ENCODE data around the gene SLC35F6. TPM values are rescaled to one million over a fixed set of nuclear protein-coding genes. Genes with fewer than 3 reads are reported as not detected.
"Not testable (repeated sequence)": the region's sequence is repeated elsewhere in the genome, so short reads cannot be mapped to it uniquely, and the experiment has no call there.

Gene SLC35F6
- total and polyA plus RNA-seq, 2 donors (not counting 1 experiment from before 2014, with no cell fraction given): 10.4 to 15.2 TPM

DNA sequence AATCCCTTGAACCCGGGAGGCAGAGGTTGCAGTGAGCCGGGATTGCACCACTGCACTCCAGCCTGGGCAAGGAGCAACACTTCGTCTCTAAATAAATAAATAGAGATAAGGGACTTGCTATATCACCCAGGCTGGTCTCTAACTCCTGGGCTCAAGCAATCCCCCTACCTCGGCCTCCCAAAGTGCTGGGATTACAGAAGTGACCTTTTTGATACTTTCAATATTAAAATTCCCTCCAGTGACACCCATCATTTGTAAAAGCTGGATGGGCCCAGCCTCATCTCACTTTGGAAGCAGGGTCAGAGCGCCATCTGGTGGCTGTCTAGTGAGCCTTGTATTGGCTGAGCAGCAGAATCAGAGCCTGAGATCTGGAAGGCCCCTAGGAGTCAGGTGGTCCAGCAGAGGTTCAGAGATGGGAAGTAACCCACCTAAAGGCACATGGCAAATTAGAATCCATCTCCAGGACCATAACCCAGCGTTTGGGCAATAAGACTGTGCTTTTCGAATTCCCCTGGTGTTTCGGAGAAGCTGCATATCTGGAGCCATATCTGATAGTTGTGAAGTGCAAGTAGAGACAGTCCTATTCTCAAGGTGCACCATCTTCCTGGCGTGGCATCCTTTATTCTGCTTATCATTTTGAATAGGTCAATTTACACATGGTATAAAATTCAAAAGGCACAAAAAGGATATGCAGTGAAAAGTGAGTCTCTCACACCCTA, 18.3 kb upstream of the SLC35F6 start:
- Histone ChIP-seq H3K79me2 (ENCODE audit: control insufficient read depth, insufficient read depth, low read length) (no peaks in the 10 kb centered on the region), H2AFZ (ENCODE audit: insufficient read depth, low read depth, low read length, poor library complexity, severe bottlenecking) (no peak overlapping the region), H3K36me3 (replicated peaks in 1 of 2; ENCODE audit: control extremely low read depth in 1 of 2, control insufficient read depth in 1 of 2, extremely low read depth in 1 of 2, insufficient read depth in 2 of 2, low read length in 1 of 2) (no peaks in the 10 kb centered on the region), H3K9me3 (ENCODE audit: control extremely low read depth in 1 of 3, control insufficient read depth in 2 of 3, insufficient read depth in 1 of 3, low read length in 2 of 3) (no peaks in the 10 kb centered on the region), H3K4me1 (ENCODE audit: control insufficient read depth in 2 of 2, insufficient read depth in 2 of 2, low read length in 2 of 2) (no peaks in the 10 kb centered on the region), H3K4me2 (replicated peaks; ENCODE audit: low read depth, low read length, poor library complexity, severe bottlenecking) (no peak overlapping the region), H3K27ac (ENCODE audit: low read length in 2 of 2) (no peak overlapping the region), H3K9ac (ENCODE audit: low read length) (no peak overlapping the region), H4K20me1 (ENCODE audit: control insufficient read depth, insufficient read depth, low read length, poor library complexity, severe bottlenecking) (no peaks in the 10 kb centered on the region), H3K4me3 (ENCODE audit: control extremely low read depth in 1 of 5, extremely low read depth in 1 of 5, insufficient read depth in 1 of 5, low read depth in 2 of 5, low read length in 4 of 5) (no peak overlapping the region), H3K27me3 (replicated peaks in 1 of 4; ENCODE audit: control extremely low read depth in 1 of 4, control insufficient read depth in 3 of 4, insufficient read depth in 4 of 4, low read length in 3 of 4) (no peaks in the 10 kb centered on the region)
- TF ChIP-seq EZH2 (IDR thresholded peaks at IDR 0.05; ENCODE audit: borderline replicate concordance, insufficient read depth, low read depth, low read length, poor library complexity, severe bottlenecking): no peak
- TF ChIP-seq, protein P1, sequence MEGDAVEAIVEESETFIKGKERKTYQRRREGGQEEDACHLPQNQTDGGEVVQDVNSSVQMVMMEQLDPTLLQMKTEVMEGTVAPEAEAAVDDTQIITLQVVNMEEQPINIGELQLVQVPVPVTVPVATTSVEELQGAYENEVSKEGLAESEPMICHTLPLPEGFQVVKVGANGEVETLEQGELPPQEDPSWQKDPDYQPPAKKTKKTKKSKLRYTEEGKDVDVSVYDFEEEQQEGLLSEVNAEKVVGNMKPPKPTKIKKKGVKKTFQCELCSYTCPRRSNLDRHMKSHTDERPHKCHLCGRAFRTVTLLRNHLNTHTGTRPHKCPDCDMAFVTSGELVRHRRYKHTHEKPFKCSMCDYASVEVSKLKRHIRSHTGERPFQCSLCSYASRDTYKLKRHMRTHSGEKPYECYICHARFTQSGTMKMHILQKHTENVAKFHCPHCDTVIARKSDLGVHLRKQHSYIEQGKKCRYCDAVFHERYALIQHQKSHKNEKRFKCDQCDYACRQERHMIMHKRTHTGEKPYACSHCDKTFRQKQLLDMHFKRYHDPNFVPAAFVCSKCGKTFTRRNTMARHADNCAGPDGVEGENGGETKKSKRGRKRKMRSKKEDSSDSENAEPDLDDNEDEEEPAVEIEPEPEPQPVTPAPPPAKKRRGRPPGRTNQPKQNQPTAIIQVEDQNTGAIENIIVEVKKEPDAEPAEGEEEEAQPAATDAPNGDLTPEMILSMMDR (IDR thresholded peaks at IDR 0.05): peak; percentile 92
- H3K27ac Mint-ChIP-seq: no peak overlapping the region
- no peaks in the 10 kb centered on the region for H3K9me3 Mint-ChIP-seq (ENCODE audit: insufficient read depth)
- H3K4me1 Mint-ChIP-seq: peaks cover 12% of the 10 kb centered on the region
- CTCF ChIA-PET: interaction anchor here (0.6 to 2.6 kb wide), 11 partner anchors 9 to 968 kb away, joined by 3 to 26 read pairs (median 4); no protein-coding TSS in a partner anchor
- 10% methylated on average over 2 of the region's 9 CpGs for WGBS (ENCODE audit: insufficient coverage)
- DNase-seq (peak; percentile 79), ATAC-seq (ENCODE audit: low read depth) (peak; percentile 73)
- intact Hi-C loops (cut with micrococcal nuclease): loop anchor here (5.0 kb wide), 1 partner anchor 793 kb away; no protein-coding TSS in a partner anchor
- POLR2A ChIA-PET: no interaction called here
- H3K4me3 Mint-ChIP-seq: no peak overlapping the region
- peaks cover 3% of the 10 kb centered on the region for H3K27me3 Mint-ChIP-seq

DNA sequence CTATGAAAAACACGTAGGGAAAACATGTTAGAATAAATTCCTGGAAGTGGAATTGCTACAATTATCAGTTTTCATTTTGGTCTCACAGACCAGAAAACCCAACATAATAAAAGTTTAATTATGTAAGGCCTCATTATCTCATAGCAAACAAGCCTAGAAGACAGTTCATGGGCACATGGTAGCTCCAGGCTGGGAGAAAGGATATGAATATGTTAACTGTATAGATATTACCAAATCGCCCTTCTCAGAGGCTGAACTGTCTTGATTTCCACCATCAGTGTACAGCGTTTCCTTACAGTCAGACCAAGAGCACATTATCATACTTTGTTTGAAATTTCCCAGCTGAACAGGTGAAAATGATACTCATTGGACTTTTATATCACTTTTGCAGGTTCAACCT, 17.1 kb upstream of the SLC35F6 start:
- Mint-ChIP-seq H3K4me1 (peaks cover 6% of the 10 kb centered on the region), H3K27me3 (no peaks in the 10 kb centered on the region), H3K4me3 (no peak overlapping the region), H3K27ac (no peak overlapping the region), H3K9me3 (ENCODE audit: insufficient read depth) (no peaks in the 10 kb centered on the region)
- Histone ChIP-seq H3K79me2 (ENCODE audit: control insufficient read depth, insufficient read depth, low read length) (no peaks in the 10 kb centered on the region), H3K9ac (ENCODE audit: low read length) (no peak overlapping the region), H4K20me1 (ENCODE audit: control insufficient read depth, insufficient read depth, low read length, poor library complexity, severe bottlenecking) (no peaks in the 10 kb centered on the region), H3K4me2 (replicated peaks; ENCODE audit: low read depth, low read length, poor library complexity, severe bottlenecking) (no peak overlapping the region), H3K4me3 (ENCODE audit: control extremely low read depth in 1 of 5, extremely low read depth in 1 of 5, insufficient read depth in 1 of 5, low read depth in 2 of 5, low read length in 4 of 5) (no peak overlapping the region), H2AFZ (ENCODE audit: insufficient read depth, low read depth, low read length, poor library complexity, severe bottlenecking) (no peak overlapping the region), H3K36me3 (replicated peaks in 1 of 2; ENCODE audit: control extremely low read depth in 1 of 2, control insufficient read depth in 1 of 2, extremely low read depth in 1 of 2, insufficient read depth in 2 of 2, low read length in 1 of 2) (no peaks in the 10 kb centered on the region), H3K27ac (ENCODE audit: low read length in 2 of 2) (no peak overlapping the region), H3K9me3 (ENCODE audit: control extremely low read depth in 1 of 3, control insufficient read depth in 2 of 3, insufficient read depth in 1 of 3, low read length in 2 of 3) (no peaks in the 10 kb centered on the region), H3K4me1 (ENCODE audit: control insufficient read depth in 2 of 2, insufficient read depth in 2 of 2, low read length in 2 of 2) (no peaks in the 10 kb centered on the region), H3K27me3 (replicated peaks in 1 of 4; ENCODE audit: control extremely low read depth in 1 of 4, control insufficient read depth in 3 of 4, insufficient read depth in 4 of 4, low read length in 3 of 4) (no peaks in the 10 kb centered on the region)
- CTCF ChIA-PET: interaction anchor here (1.3 to 2.6 kb wide), 5 partner anchors 13 to 796 kb away, joined by 3 to 26 read pairs (median 7); no protein-coding TSS in a partner anchor
- 64% methylated on average over 2 of the region's 3 CpGs for WGBS (ENCODE audit: insufficient coverage)
- POLR2A ChIA-PET: no interaction called here
- DNase-seq (no peak), ATAC-seq (ENCODE audit: low read depth) (no peak)
- TF ChIP-seq, protein P1 (IDR thresholded peaks at IDR 0.05): no peak
- intact Hi-C loops (cut with micrococcal nuclease): loop anchor here (5.0 kb wide), 1 partner anchor 795 kb away; no protein-coding TSS in a partner anchor

DNA sequence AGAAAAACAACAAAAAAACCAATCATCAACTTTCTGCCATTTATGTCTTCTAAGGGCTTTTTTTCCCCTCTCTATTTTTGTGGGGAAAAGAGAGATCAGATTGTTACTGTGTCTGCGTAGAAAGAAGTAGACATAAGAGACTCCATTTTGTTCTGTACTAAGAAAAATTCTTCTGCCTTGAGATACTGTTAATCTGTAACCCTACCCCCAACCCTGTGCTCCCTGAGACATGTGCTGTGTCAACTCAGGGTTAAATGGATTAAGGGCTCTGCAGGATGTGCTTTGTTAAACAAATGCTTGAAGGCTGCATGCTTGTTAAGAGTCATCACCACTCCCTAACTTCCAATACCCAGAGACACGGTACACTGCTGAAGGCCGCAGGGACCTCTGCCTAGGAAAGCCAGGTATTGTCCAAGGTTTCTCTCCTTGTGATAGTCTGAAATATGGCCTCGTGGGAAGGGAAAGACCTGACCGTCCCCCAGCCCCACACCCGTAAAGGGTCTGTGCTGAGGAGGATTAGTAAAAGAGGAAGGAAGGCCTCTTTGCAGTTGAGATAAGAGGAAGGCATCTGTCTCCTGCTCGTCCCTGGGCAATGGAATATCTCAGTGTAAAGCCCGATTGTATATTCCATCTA, 14.2 kb upstream of the SLC35F6 start:
- POLR2A ChIA-PET; H3K27ac ChIP-seq (ENCODE audit: low read length in 2 of 2); H4K20me1 ChIP-seq (ENCODE audit: control insufficient read depth, insufficient read depth, low read length, poor library complexity, severe bottlenecking); H3K4me1 Mint-ChIP-seq; H3K9me3 Mint-ChIP-seq (ENCODE audit: insufficient read depth); H3K4me3 Mint-ChIP-seq; H3K9me3 ChIP-seq (ENCODE audit: control extremely low read depth in 1 of 3, control insufficient read depth in 2 of 3, insufficient read depth in 1 of 3, low read length in 2 of 3); H3K4me3 ChIP-seq (ENCODE audit: control extremely low read depth in 1 of 5, extremely low read depth in 1 of 5, insufficient read depth in 1 of 5, low read depth in 2 of 5, low read length in 4 of 5); DNase-seq; H3K79me2 ChIP-seq (ENCODE audit: control insufficient read depth, insufficient read depth, low read length); H3K27me3 ChIP-seq (replicated peaks in 1 of 4; ENCODE audit: control extremely low read depth in 1 of 4, control insufficient read depth in 3 of 4, insufficient read depth in 4 of 4, low read length in 3 of 4); ATAC-seq (ENCODE audit: low read depth); H3K4me1 ChIP-seq (ENCODE audit: control insufficient read depth in 2 of 2, insufficient read depth in 2 of 2, low read length in 2 of 2); H3K27me3 Mint-ChIP-seq; H3K36me3 ChIP-seq (replicated peaks in 1 of 2; ENCODE audit: control extremely low read depth in 1 of 2, control insufficient read depth in 1 of 2, extremely low read depth in 1 of 2, insufficient read depth in 2 of 2, low read length in 1 of 2); H3K4me2 ChIP-seq (replicated peaks; ENCODE audit: low read depth, low read length, poor library complexity, severe bottlenecking); H3K9ac ChIP-seq (ENCODE audit: low read length): not testable (repeated sequence)
- no CpG with 5 or more reads among the region's 8 CpGs for WGBS (ENCODE audit: insufficient coverage)
- H3K27ac Mint-ChIP-seq: peak overlapping the region; percentile 67
- CTCF ChIA-PET: interaction anchor here (0.6 to 1.1 kb wide), 2 partner anchors 10 to 176 kb away, joined by 3 read pairs; no protein-coding TSS in a partner anchor
- peak overlapping the region; percentile 28 for H2AFZ ChIP-seq (ENCODE audit: insufficient read depth, low read depth, low read length, poor library complexity, severe bottlenecking)
- intact Hi-C loops (cut with micrococcal nuclease): loop anchor here (5.0 kb wide), 1 partner anchor 798 kb away; no protein-coding TSS in a partner anchor

All from B cell (primary cell).